RWPE1 (cell line): ENCODE data around the gene DUOXA1.

Experiments used
- CTCF ChIA-PET: fragments of 350-600 bp; sonication (Branson Sonifier 250); formaldehyde crosslinking; extraction: SDS; loops from one replicate; lab custom pipeline; 2021; lab: Yijun Ruan, JAX
- POLR2A ChIA-PET: fragments of 400-600 bp; formaldehyde crosslinking; extraction: SDS; loops from one replicate; lab custom pipeline; 2020; ENCODE audit warnings: antibody characterized with exemption; ENCODE audit not compliant: low non-redundant PET; lab: Yijun Ruan, JAX
- DNase-seq: peaks from one replicate; pipeline ENCODE4 v3.0.0; 2012; ENCODE audit warnings: low spot score
- H3K27ac ChIP-seq: fragments of 450-650 bp; 2 replicates; pipeline ENCODE4 v1.5.1; 2017
- CTCF ChIP-seq: fragments of 450-650 bp; conservative IDR thresholded peaks from 2 replicates; pipeline ENCODE4 v1.5.1; 2017; ENCODE audit warnings: low read depth, mild to moderate bottlenecking

DUOXA1 gene

GRCh38 chr15:45121706-45122417 lies 7.8 kb downstream of the DUOXA1 start:
- ChIA-PET CTCF (interaction anchor here (0.6 to 1.1 kb wide), 2 partner anchors 29 to 37 kb away, joined by 3 to 6 read pairs; no protein-coding TSS in a partner anchor), POLR2A (no interaction called here)
- TF ChIP-seq CTCF = no peak
- peak overlapping the region; percentile 34; the same call in 1 of the 2 replicates for H3K27ac ChIP-seq
- DNase-seq = peak; percentile 88

- ChIA-PET POLR2A (no interaction called here), CTCF (no interaction called here)
- no peak for DNase-seq
- H3K27ac ChIP-seq = no peak overlapping the region
- no peak for TF ChIP-seq CTCF
Measured at GRCh38 chr15:45121020-45121419, 8.7 kb downstream of the DUOXA1 start.

GRCh38 chr15:45120081-45120972 lies 9.4 kb downstream of the DUOXA1 start:
- DNase-seq = no peak
- ChIA-PET CTCF (no interaction called here), POLR2A (no interaction called here)
- no peak for TF ChIP-seq CTCF
- no peak overlapping the region for H3K27ac ChIP-seq

GRCh38 chr15:45118996-45119395 lies 10.7 kb downstream of the DUOXA1 start:
- no peak for DNase-seq
- POLR2A ChIA-PET = no interaction called here
- no peak overlapping the region for H3K27ac ChIP-seq
- no peak for TF ChIP-seq CTCF
- CTCF ChIA-PET = interaction anchor here (0.8 to 1.7 kb wide), 7 partner anchors 8 to 158 kb away, joined by 3 to 11 read pairs (median 7); partner anchors contain the start of genes DUOX1, DUOXA1 and SORD

GRCh38 chr15:45118131-45118588 lies 11.5 kb downstream of the DUOXA1 start:
- POLR2A ChIA-PET = no interaction called here
- peak; percentile 99 for TF ChIP-seq CTCF
- DNase-seq = peak; percentile 95
- no peak overlapping the region for H3K27ac ChIP-seq
- CTCF ChIA-PET = interaction anchor here (0.5 to 1.7 kb wide), 25 partner anchors 8 to 1287 kb away, joined by 3 to 11 read pairs (median 4); partner anchors contain the start of genes DUOX1, DUOXA1 and SORD
